ENCODE results near the gene PGAP1.
A peak's percentile ranks its signal among the peaks of the same experiment; 100 is the strongest.

PGAP1 gene

GRCh38 chr2:196849895-196850294 lies 76.6 kb downstream of the PGAP1 start:
- no peak overlapping the region for H3K4me3 ChIP-seq (replicated peaks in 1 of 2; ENCODE audit: low read depth in 2 of 2, low read length in 2 of 2)
- DNase-seq (ENCODE audit: low read depth in 2 of 2), result peak; percentile 50 to 65
- TF ChIP-seq, protein P1, sequence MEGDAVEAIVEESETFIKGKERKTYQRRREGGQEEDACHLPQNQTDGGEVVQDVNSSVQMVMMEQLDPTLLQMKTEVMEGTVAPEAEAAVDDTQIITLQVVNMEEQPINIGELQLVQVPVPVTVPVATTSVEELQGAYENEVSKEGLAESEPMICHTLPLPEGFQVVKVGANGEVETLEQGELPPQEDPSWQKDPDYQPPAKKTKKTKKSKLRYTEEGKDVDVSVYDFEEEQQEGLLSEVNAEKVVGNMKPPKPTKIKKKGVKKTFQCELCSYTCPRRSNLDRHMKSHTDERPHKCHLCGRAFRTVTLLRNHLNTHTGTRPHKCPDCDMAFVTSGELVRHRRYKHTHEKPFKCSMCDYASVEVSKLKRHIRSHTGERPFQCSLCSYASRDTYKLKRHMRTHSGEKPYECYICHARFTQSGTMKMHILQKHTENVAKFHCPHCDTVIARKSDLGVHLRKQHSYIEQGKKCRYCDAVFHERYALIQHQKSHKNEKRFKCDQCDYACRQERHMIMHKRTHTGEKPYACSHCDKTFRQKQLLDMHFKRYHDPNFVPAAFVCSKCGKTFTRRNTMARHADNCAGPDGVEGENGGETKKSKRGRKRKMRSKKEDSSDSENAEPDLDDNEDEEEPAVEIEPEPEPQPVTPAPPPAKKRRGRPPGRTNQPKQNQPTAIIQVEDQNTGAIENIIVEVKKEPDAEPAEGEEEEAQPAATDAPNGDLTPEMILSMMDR (IDR thresholded peaks at IDR 0.05; ENCODE audit: low read depth, low read length), result peak; percentile 51

DNA sequence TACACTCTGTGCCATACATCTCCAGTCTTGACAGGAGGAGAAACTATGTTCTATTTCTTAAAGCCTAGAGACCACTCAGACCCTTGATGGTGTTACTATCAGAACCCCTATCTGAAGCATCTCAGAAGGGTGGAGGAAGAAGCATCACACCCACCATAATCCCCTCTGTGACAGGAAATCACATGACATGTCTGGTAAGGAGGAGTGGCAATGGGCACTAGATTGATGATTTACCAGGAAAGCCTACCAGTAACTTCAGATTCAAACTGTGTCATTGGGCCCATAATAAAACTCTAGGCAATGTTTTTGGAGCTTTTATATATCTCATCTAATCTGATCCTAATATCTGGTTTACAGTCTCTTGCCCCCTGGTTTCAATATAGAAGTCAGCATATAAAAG lies 80.2 kb downstream of the PGAP1 start:
- TF ChIP-seq, protein P1 (IDR thresholded peaks at IDR 0.05; ENCODE audit: low read depth, low read length), result no peak
- no peak overlapping the region for H3K4me3 ChIP-seq (replicated peaks in 1 of 2; ENCODE audit: low read depth in 2 of 2, low read length in 2 of 2)
- no peak for DNase-seq (ENCODE audit: low read depth in 2 of 2)

DNA sequence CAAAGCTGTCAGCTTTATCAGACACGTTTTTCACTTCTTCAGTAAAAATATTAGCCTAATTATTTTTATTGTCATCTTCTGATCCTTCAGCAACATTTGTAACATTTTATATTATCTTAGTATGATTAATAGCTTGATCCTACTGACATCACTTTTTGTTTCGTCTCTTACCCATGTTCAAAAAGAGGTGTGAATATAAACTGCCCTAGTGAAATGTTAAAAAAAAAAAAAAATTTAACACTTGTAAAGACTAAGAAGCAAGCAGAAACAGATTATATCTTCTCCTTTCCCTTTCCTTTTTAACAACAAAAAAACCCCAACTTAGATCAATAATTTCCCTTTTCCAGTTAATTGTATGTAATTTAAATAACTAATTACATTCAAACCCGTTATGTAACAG lies 81.1 kb downstream of the PGAP1 start:
- no peak overlapping the region for H3K4me3 ChIP-seq (replicated peaks in 1 of 2; ENCODE audit: low read depth in 2 of 2, low read length in 2 of 2)
- DNase-seq (ENCODE audit: low read depth in 2 of 2), result no peak
- TF ChIP-seq, protein P1 (IDR thresholded peaks at IDR 0.05; ENCODE audit: low read depth, low read length), result no peak

DNA sequence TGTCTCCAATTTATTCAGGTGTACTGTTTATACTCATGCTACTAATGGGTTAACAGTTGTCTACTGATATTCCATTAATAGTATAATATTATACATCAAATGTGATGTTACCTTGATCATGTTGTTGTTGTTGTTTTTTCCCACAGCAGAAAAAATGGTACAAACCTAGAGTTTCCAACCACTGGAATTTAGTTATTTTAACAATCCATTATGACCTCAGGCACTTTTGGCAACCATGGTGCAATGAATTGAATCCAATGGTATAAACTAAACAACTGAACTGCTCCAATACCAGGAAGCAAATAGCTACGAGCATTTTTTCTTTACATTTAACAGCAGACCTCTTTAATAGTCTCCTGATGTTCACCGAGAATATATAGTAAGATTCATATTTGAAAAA lies 86.3 kb downstream of the PGAP1 start:
- no peak for DNase-seq (ENCODE audit: low read depth in 2 of 2)
- no peak overlapping the region for H3K4me3 ChIP-seq (replicated peaks in 1 of 2; ENCODE audit: low read depth in 2 of 2, low read length in 2 of 2)
- TF ChIP-seq, protein P1 (IDR thresholded peaks at IDR 0.05; ENCODE audit: low read depth, low read length), result no peak

DNA sequence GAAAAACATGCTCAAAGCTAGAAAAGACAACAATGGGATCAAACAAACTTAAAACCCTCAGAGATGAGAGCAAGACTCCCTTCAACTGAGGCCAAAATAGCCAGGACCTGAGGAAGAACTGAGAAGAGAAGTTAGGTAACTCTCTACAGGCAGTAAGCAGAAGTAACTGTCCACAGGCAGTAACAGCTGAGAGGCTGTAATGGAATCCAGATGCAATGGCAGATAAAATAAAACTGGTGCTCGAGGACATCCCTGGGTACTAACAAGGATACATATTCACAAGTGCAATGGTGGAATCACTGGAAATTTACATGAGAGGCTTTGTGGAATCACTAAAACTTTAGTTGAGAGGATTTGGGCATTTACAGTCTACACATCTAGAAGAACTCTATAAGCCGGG lies 86.9 kb downstream of the PGAP1 start:
- TF ChIP-seq, protein P1 (IDR thresholded peaks at IDR 0.05; ENCODE audit: low read depth, low read length), result no peak
- DNase-seq (ENCODE audit: low read depth in 2 of 2), result no peak

DNA sequence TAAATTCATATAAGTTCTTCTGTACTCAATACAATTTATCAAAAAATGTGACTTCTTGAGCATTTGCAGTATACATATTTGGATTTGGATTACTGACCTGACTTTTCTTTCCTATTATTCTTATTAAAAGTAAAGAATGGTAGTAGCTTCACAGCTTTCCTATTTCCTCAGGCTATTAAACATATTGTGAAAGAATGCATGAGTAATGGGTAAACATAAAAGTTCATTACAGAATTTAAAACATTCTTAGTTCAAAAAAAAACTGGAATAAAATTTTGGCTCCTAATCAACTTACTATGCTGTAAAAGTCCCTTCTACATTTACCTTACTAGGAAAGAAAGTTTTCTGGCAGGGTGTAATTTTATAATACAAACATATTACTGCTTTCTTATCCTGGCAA lies 90.1 kb downstream of the PGAP1 start:
- no peak overlapping the region for H3K4me3 ChIP-seq (replicated peaks in 1 of 2; ENCODE audit: low read depth in 2 of 2, low read length in 2 of 2)
- DNase-seq (ENCODE audit: low read depth in 2 of 2), result peak; percentile 19 to 31
- TF ChIP-seq, protein P1 (IDR thresholded peaks at IDR 0.05; ENCODE audit: low read depth, low read length), result no peak

More for the DNA sequence above, 86.9 kb downstream of the PGAP1 start:
- H3K4me3 ChIP-seq (replicated peaks in 1 of 2; ENCODE audit: low read depth in 2 of 2, low read length in 2 of 2), result no peak overlapping the region

- TF ChIP-seq, protein P1 (IDR thresholded peaks at IDR 0.05; ENCODE audit: low read depth, low read length), result no peak
- no peak for DNase-seq (ENCODE audit: low read depth in 2 of 2)
- no peak overlapping the region for H3K4me3 ChIP-seq (replicated peaks in 1 of 2; ENCODE audit: low read depth in 2 of 2, low read length in 2 of 2)
These were observed 95.8 kb downstream of the PGAP1 start for GRCh38 chr2:196830701-196831100.
